GOT3 (cell line): ENCODE data around the gene SRBD1.
"Not testable (repeated sequence)": the region's sequence is repeated elsewhere in the genome, so short reads cannot be mapped to it uniquely, and the experiment has no call there.

ENCODE experiments used
- DNase-seq: peaks from one replicate; lab custom pipeline; 2025; ENCODE audit warnings: mixed read lengths; lab: John Stamatoyannopoulos, UW

Gene SRBD1

GRCh38 chr2:45426025-45426424 is 185.0 kb downstream of the SRBD1 start:
- not testable (repeated sequence) for DNase-seq

GRCh38 chr2:45422921-45423320 is 188.1 kb downstream of the SRBD1 start:
- no peak for DNase-seq

- DNase-seq: no peak
Observed at GRCh38 chr2:45418532-45418931, 192.5 kb downstream of the SRBD1 start.

DNA sequence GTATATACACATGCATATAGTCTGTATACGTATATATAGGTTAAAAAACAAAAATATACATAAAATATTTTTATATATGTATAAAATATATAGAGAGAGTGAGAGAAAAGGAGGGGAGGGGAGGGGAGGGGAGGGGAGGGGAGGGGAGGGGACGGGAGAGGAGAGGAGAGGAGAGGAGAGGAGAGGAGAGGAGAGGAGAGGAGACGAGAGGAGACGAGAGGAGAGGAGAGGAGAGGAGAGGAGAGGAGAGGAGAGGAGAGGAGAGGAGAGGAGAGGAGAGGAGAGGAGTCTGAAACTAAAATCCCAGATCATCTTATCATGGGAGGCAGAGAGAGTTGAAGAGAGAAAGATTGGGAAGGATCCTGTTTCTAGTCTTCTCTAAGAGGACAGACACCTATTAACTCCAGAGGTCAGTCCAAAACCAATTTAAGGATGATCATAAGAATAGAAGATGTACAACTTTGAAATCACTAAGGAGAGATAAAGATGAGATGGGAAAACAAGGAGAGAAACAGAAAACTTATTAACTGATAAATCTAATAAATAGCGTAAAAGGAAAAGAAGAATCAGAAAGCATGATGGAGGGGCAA is 195.4 kb downstream of the SRBD1 start:
- no peak for DNase-seq

DNA sequence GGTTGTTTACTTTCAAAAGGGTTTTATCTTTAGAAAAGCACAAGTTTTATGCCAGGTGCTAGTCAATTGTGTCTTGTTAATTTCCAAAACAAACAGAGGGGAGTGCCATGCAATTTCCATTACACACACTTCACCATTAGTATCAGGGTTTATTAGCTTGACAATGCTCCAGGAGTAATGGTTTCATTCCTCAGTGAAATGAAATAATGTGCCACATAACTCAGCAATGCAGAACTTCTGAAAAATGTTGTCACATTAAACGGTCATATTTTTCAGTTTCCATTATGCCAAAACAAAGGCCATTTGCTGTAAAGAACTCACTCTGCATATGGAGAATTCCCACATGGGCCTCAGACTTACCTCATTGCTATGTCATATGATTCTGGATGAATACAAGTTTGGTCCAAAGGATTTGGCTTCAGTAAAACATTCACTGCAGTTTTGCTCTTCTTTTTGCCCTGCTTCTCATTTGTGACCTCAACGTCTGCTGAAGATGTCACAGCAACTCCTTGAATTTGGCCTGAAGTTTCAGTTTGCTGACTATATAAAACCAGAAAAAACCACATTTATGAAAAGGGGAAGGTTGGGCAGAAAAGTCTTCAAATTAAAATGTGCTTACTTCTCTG is 198.2 kb downstream of the SRBD1 start:
- DNase-seq: no peak

DNA sequence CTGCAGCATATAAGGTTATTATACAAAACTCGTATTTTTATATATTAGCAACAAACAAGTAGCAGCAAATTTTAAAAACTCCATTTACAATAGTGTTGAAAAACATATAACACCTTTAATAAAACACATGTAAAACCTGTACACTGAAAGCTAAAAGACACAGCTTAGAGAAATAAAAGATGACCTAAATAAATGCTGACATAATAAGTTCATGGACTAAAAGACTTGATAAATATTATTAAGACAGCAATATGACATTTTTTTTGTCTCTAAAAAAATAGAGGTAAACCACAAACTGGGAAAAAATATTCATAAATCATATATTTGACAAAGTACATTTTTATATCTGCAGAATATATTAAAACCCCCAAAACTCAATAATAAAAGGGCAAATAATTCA is 201.4 kb downstream of the SRBD1 start:
- DNase-seq: no peak

DNA sequence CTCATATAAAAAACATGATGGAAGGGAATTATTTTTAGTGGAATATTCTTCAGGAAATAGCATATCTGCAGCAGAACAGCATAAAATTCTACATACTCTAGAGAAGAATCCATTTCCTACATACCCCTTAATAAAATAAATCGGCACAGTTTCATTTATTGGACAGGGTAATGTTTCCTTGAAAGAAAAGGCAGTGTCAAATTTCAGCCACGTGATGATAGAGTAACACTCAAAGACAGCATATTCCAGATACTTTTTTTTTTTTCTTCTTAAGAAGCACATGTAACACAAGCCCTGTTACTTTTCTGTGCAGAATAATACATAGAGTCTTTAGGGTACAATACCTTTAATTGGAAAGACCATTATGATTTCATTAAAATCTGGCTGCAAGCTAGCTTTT is 204.4 kb downstream of the SRBD1 start:
- DNase-seq: no peak

DNA sequence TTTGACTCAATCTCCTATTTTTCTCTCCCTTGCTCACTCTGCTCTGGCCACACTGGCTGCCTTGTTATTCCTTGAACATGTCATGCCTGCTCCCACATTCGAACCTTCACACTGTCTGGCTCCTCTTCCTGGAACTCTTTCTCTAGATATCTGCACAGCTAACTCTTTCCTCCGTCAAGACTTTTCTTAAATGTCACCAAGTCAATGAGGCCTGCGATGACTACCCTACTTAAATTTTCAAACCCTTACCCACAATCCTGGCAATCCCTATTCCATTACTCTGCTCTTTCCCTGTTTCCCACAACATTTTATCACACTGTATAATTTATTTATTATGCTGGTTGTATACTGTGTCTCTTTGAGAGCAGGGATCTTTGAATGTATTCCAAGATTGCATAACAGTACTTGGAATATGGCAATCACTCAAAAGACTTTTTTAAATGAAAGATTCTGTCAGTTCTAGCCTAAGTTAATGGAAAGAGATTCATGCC is 206.2 kb downstream of the SRBD1 start:
- DNase-seq: no peak

GRCh38 chr2:45403036-45403435 is 208.0 kb downstream of the SRBD1 start:
- no peak for DNase-seq

GRCh38 chr2:45401431-45401922 is 209.6 kb downstream of the SRBD1 start:
- DNase-seq: no peak

- DNase-seq: no peak
Observed at GRCh38 chr2:45399040-45399784, 211.9 kb downstream of the SRBD1 start.

- DNase-seq: no peak
Observed at GRCh38 chr2:45397292-45397691, 213.8 kb downstream of the SRBD1 start.

DNA sequence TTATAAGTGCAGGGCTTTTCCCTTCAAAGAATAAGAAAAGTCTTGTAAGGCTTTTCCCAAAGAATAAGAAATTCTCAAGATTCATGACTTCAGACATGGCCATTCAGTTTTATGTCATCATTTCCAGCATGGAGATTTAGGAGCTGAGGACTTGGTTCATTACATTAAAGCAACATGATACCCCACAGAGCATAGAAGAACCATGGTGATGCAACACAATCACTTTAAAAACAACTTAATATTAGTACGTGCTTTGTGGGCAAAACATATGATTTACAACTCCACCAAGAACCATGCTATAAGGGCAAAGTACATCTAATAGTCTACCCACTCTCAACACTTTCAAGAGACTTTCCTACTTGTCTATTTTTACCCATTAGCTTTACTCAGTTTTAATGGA is 214.4 kb downstream of the SRBD1 start:
- no peak for DNase-seq

- no peak for DNase-seq
Observed at GRCh38 chr2:45394842-45395241, 216.2 kb downstream of the SRBD1 start.

DNA sequence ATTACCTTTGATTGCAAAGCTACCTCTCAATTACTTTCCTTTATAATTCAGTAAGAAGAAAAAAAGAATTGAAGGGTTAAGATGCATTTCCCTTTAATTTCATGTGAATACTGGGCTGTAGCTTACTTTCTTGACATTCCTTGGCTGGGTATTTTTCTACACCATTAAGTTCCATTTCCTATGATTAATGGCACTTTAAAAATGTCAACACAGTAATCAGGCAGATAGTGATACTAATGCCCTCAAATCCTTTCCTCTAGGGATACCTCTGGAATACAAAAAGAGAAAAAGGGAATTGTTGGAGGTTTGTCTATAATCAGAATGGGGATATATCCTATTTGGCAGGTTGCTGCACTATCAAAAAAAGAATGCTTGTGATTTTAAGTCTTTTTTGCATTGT is 216.9 kb downstream of the SRBD1 start:
- DNase-seq: no peak

DNA sequence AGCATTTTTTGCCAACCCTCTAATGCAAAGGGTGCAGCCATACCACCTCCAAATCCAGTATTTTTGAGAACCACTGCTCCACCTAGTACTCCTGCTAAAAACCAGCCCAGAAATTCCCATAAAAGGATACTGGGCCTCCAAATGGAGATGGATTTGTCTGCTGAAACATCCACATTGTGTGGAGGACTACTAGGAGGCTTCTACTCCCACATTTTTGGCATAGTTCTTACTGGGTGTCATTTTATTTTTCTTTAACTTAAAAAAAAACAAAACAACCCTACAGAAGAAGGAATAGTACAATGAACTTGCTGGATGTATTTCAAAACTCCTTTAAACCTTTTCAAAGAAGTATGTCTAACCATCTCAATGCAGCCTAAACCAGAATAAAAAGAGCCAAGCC is 219.2 kb downstream of the SRBD1 start:
- DNase-seq: no peak

DNA sequence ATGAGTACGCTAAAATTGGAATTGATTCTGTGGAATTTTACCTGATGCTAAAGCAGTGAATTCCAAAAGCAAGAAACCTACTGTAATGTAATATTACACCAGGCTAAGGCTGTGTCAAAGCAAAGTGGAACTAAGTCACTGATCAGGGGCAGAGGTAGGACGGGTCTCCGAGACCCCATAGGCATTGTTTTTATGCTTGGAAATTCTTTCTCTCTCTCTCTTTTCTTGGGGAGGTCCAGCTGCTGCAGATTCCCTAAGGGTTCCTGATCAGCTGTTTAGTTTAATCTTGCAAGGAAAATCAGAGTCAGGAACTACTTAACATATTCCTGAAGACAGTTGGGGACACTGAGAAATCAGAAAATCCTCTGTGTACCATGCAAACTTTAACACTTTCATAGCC is 220.2 kb downstream of the SRBD1 start:
- no peak for DNase-seq

GRCh38 chr2:45390441-45390840 is 220.6 kb downstream of the SRBD1 start:
- DNase-seq: no peak

DNA sequence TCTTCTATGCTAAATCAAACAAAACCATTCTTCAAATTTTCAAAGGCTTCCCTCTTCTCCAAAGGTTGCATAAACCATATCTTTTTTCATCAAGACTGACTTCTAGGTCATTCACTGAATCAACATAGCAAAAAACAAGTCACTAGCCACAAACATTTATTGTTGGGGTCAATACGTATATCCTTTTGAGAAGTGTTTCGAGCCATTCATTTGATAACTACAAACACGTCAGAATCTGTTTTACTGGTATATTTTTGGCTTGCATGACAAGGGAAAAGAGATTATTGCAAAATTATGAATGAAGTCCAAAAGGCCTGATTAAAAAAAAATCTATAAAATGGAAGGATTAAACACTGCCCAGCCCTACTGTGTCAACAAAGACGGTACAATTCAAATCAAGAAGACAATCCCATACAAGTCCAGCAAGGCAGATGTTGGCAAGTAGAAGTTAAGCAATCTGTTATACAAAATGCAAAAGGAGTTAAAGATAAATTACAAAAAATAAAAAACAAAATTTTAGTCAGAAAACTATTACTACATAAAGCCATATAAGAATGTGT is 222.4 kb downstream of the SRBD1 start:
- DNase-seq: no peak

- no peak for DNase-seq
Observed at GRCh38 chr2:45382744-45383143, 228.3 kb downstream of the SRBD1 start.

DNA sequence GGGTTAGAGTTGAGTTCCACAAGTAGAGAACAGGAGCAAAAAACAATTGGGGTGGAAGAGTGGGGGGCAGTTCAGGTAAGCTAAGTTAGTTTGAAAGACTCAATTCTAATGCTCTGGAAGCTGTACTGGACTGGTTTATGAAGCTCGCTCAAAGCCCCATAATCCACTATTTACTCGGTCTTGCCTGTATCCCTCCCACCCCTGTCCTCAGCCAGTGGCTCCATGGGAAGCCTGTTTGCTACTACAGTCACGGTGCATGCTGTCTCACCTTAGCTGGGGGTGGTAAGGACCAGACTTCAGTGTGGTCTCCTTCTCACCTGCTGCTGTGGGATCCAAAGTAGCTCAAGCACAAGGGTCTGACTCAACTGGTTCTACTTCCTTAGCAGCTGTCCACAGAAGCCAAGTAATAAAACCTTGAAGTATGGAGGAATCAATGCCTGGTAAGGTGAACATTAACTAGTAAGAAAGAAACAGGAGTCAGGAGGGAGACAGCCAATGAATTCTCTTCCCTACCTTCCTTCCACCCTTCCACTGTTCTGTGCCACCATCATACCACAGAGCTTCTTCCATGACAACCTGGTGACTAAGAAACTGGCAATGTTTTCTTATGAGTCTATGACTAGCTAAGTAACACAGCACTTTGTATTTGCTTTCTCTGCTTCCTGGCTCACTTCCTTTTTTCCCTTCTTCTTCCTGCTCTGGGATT is 230.8 kb downstream of the SRBD1 start:
- DNase-seq: no peak

DNA sequence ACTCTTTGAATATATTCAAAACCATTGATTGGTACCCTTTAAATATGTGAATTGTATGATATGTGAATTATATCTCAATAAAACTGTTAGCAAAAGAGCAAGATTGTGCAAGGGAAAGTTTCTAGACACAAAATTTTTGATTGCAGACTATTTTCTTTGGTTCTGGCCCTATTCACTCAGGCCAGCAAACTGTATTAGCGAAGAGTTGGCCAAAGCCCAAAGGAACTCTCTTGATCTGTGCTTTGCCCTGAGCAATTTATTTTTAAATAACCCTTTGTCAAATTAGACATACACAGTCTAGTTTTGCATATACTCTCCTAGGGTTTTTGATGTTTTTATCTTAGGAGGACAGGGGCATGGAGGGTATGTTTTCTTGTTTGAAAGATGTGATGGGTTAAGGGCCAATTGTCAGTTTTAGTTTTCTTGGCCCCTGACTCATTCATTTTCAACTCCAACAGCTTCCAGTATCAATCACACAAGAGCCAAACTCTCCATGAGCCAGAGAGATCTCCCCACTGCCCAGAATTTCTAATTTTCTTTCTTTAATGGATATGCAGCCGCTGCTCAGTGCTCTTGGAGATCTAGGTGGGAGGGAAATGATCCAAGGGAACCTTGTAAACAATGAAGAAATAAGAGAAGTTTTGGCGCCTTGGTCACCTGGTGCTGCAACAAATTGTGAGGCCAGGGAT is 231.5 kb downstream of the SRBD1 start:
- DNase-seq: no peak
